ENCODE results near the gene EEFSEC. TPM values are rescaled to one million over a fixed set of nuclear protein-coding genes. Genes with fewer than 3 reads are reported as not detected.

Gene EEFSEC, protein sequence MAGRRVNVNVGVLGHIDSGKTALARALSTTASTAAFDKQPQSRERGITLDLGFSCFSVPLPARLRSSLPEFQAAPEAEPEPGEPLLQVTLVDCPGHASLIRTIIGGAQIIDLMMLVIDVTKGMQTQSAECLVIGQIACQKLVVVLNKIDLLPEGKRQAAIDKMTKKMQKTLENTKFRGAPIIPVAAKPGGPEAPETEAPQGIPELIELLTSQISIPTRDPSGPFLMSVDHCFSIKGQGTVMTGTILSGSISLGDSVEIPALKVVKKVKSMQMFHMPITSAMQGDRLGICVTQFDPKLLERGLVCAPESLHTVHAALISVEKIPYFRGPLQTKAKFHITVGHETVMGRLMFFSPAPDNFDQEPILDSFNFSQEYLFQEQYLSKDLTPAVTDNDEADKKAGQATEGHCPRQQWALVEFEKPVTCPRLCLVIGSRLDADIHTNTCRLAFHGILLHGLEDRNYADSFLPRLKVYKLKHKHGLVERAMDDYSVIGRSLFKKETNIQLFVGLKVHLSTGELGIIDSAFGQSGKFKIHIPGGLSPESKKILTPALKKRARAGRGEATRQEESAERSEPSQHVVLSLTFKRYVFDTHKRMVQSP
- total RNA-seq: 16.2 TPM

- Histone ChIP-seq H3K36me3 (peaks cover 6 to 16% of the 10 kb centered on the region in 2 donors), H3K9me3 (no peaks in the 10 kb centered on the region), H3K4me1 (peaks cover 6 to 10% of the 10 kb centered on the region in 2 donors), H3K4me3 (peak within 1 kb of the TSS; percentile 81 to 84), H3K27me3 (no peaks in the 10 kb centered on the region), H3K27ac (peak within 1 kb of the TSS; percentile 82 to 85)
- TF ChIP-seq, protein P1, sequence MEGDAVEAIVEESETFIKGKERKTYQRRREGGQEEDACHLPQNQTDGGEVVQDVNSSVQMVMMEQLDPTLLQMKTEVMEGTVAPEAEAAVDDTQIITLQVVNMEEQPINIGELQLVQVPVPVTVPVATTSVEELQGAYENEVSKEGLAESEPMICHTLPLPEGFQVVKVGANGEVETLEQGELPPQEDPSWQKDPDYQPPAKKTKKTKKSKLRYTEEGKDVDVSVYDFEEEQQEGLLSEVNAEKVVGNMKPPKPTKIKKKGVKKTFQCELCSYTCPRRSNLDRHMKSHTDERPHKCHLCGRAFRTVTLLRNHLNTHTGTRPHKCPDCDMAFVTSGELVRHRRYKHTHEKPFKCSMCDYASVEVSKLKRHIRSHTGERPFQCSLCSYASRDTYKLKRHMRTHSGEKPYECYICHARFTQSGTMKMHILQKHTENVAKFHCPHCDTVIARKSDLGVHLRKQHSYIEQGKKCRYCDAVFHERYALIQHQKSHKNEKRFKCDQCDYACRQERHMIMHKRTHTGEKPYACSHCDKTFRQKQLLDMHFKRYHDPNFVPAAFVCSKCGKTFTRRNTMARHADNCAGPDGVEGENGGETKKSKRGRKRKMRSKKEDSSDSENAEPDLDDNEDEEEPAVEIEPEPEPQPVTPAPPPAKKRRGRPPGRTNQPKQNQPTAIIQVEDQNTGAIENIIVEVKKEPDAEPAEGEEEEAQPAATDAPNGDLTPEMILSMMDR (IDR thresholded peaks at IDR 0.05): no peak
- intact Hi-C loops (cut with DNase I): loop anchor here (1.0 to 5.0 kb wide), 4 partner anchors 30 to 573 kb away; partner anchors contain the start of genes RAB7A and RUVBL1
- DNase-seq (ENCODE audit: low spot score in 2 of 2): peak; percentile 27 to 90
These were observed at the start of gene EEFSEC for GRCh38 chr3:128153156-128154041. EEFSEC (plus strand) TSS chr3:128153481; CDS start chr3:128153508, 27 bp downstream.

DNA sequence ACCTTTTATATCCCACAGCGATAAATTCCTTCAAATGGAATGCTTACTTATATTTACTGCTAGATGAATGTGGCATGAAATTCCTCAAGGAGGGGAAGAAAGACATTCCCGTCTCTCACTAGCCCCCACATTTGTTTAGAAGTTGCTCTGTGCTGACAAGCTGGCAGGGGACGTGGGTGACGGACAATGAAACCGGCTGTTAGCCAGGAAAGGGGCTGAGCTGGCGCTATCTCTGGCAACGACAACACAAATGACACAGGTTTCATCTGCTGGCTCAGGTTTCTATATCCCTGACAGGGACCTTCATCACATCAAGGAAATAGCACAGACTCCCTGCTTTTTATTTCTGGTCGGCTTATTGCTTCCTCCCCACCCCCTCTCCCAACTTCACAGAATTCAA is 45.4 kb upstream of the EEFSEC start:
- Histone ChIP-seq H3K36me3 (peaks cover 0 to 7% of the 10 kb centered on the region in 2 donors), H3K27ac (no peak overlapping the region), H3K4me1 (no peaks in the 10 kb centered on the region), H3K9me3 (no peaks in the 10 kb centered on the region), H3K4me3 (no peak overlapping the region), H3K27me3 (no peaks in the 10 kb centered on the region)
- intact Hi-C loops (cut with DNase I): no loop called here
- no peak for DNase-seq (ENCODE audit: low spot score in 2 of 2)
- TF ChIP-seq, protein P1 (IDR thresholded peaks at IDR 0.05): no peak

GRCh38 chr3:128111147-128111546 is 42.1 kb upstream of the EEFSEC start:
- Histone ChIP-seq H3K27me3 (no peaks in the 10 kb centered on the region), H3K9me3 (no peaks in the 10 kb centered on the region), H3K4me3 (no peak overlapping the region), H3K27ac (no peak overlapping the region), H3K4me1 (no peaks in the 10 kb centered on the region), H3K36me3 (peaks cover 0 to 17% of the 10 kb centered on the region in 2 donors)
- intact Hi-C loops (cut with DNase I): no loop called here
- TF ChIP-seq, protein P1 (IDR thresholded peaks at IDR 0.05): no peak
- no peak for DNase-seq (ENCODE audit: low spot score in 2 of 2)

GRCh38 chr3:128112357-128112968 is 40.8 kb upstream of the EEFSEC start:
- no peak overlapping the region for H3K4me3 ChIP-seq
- no peaks in the 10 kb centered on the region for H3K4me1 ChIP-seq
- intact Hi-C loops (cut with DNase I): no loop called here
- TF ChIP-seq, protein P1 (IDR thresholded peaks at IDR 0.05): no peak
- H3K27me3 ChIP-seq: no peaks in the 10 kb centered on the region
- H3K9me3 ChIP-seq: no peaks in the 10 kb centered on the region
- H3K36me3 ChIP-seq: peaks cover 0 to 18% of the 10 kb centered on the region in 2 donors
- peak overlapping the region in 1 of 2 donors; percentile 26 for H3K27ac ChIP-seq
- no peak for DNase-seq (ENCODE audit: low spot score in 2 of 2)
